K562 (cell line): ENCODE measurements around the gene PRPS2.

Experiments
- ETV6 ChIP-seq, 3 experiments: fragments of 150-350 bp in 1 of 3; sonication (generic) in 1 of 3; formaldehyde crosslinking in 1 of 3; IDR thresholded peaks; 2 replicates each; pipeline versions ENCODE4 v1.6.1 to v1.8.0; 2014 to 2022; ENCODE audit warnings: borderline replicate concordance in 2 of 3, low read depth in 2 of 3, antibody characterized with exemption in 1 of 3, low read length in 1 of 3, mild to moderate bottlenecking in 1 of 3, missing genetic modification reagents in 1 of 3
- FOXK2 ChIP-seq, 2 experiments: fragments of 450-650 bp; IDR thresholded peaks in 1 of 2; conservative IDR thresholded peaks in 1 of 2; 2 replicates each; pipeline ENCODE4 v1.6.1; 2016; ENCODE audit warnings: low read depth in 2 of 2, mild to moderate bottlenecking in 1 of 2
- HDGF ChIP-seq: fragments of 450-650 bp; IDR thresholded peaks from 2 replicates; pipeline ENCODE4 v1.6.1; 2016
- HSF4 ChIP-seq: fragments of 250-450 bp; sonication (Bioruptor Pico); IDR thresholded peaks from 2 replicates; pipeline ENCODE4 v2.1.2; 2022; ENCODE audit warnings: mild to moderate bottlenecking, moderate library complexity, borderline replicate concordance
- ID3 ChIP-seq, 2 experiments: fragments of 250-450 bp in 1 of 2; fragments of 450-650 bp in 1 of 2; sonication (Bioruptor Pico) in 1 of 2; IDR thresholded peaks; 2 replicates each; pipeline versions ENCODE4 v1.6.1 to v1.8.0; 2016 to 2021; ENCODE audit warnings: mild to moderate bottlenecking in 2 of 2, moderate library complexity in 2 of 2, missing compliant biosample characterization in 1 of 2, missing genetic modification characterization in 1 of 2
- PRDM10 ChIP-seq: fragments of 450-650 bp; IDR thresholded peaks from 2 replicates; pipeline ENCODE4 v1.6.1; 2018; ENCODE audit not compliant: partially characterized antibody
- REST ChIP-seq, 2 experiments: fragments of 450-650 bp; formaldehyde crosslinking in 1 of 2; IDR thresholded peaks; 2 replicates each; pipeline versions ENCODE4 v1.4.0 to v1.6.1; 2014 to 2020; ENCODE audit warnings: mild to moderate bottlenecking in 2 of 2, borderline replicate concordance in 1 of 2, low read depth in 1 of 2
- SMAD4 ChIP-seq: fragments of 250-450 bp; sonication (Bioruptor Pico); conservative IDR thresholded peaks from 2 replicates; pipeline ENCODE4 v1.8.0; 2021; ENCODE audit warnings: inconsistent platforms, mild to moderate bottlenecking, moderate library complexity
- SREBF2 ChIP-seq: sonication (generic); formaldehyde crosslinking; IDR thresholded peaks from 2 replicates; pipeline ENCODE4 v1.4.0; 2020; ENCODE audit warnings: mild to moderate bottlenecking, missing genetic modification reagents
- TBP ChIP-seq: optimal IDR thresholded peaks from 2 replicates; pipeline ENCODE3; 2011; ENCODE audit warnings: low read depth, low read length, improper control_type of control experiment
- ZC3H4 ChIP-seq: sonication (generic); formaldehyde crosslinking; IDR thresholded peaks from 2 replicates; pipeline ENCODE4 v1.9.0; 2021; ENCODE audit warnings: missing genetic modification reagents, borderline replicate concordance
- ZFX ChIP-seq: sonication (generic); formaldehyde crosslinking; IDR thresholded peaks from 2 replicates; pipeline ENCODE4 v1.8.0; 2022; ENCODE audit warnings: mild to moderate bottlenecking, missing genetic modification reagents, moderate library complexity

GRCh38 chrX:12794654-12795053 is 3.4 kb downstream of the PRPS2 start:
- no peak for TF ChIP-seq FOXK2 (conservative IDR thresholded peaks at IDR 0.05 in 1 of 2, IDR thresholded peaks at IDR 0.05 in 1 of 2; ENCODE audit: low read depth in 2 of 2)
- TF ChIP-seq HSF4 = no peak
- no peak for TF ChIP-seq SMAD4
- no peak for TF ChIP-seq ZFX
- TF ChIP-seq ETV6 (IDR thresholded peaks at IDR 0.05; ENCODE audit: borderline replicate concordance in 1 of 2, low read depth in 2 of 2, low read length in 1 of 2) = no peak
- no peak for TF ChIP-seq ETV6 (CRISPR knock-in tag; IDR thresholded peaks at IDR 0.05; ENCODE audit: borderline replicate concordance)
- TF ChIP-seq ZC3H4 = no peak
- no peak for TF ChIP-seq SREBF2 (CRISPR knock-in tag)
- no peak for TF ChIP-seq ID3 (CRISPR knock-in tag; IDR thresholded peaks at IDR 0.05)
- TF ChIP-seq ID3 (tag; IDR thresholded peaks at IDR 0.05) = no peak
- no peak for TF ChIP-seq HDGF
- TF ChIP-seq PRDM10 = no peak
- TF ChIP-seq TBP = no peak
- TF ChIP-seq REST (IDR thresholded peaks at IDR 0.05; ENCODE audit: borderline replicate concordance) = no peak
- no peak for TF ChIP-seq REST (CRISPR knock-in tag; IDR thresholded peaks at IDR 0.05; ENCODE audit: low read depth)
